GM13976 (cell line): Measurements from ENCODE around the gene P4HTM.
"Not testable (repeated sequence)": the region's sequence is repeated elsewhere in the genome, so short reads cannot be mapped to it uniquely, and the experiment has no call there.

Experiments used
- DNase-seq: peaks from one replicate; pipeline ENCODE4 v3.0.0; 2012; ENCODE audit warnings: low spot score
- in situ Hi-C: fragments of 300-500 bp; cut with MboI; formaldehyde crosslinking; loops from one replicate; pipeline ENCODE4 v1.12.0; 2022; ENCODE audit warnings: low sequenced_read_pairs, mixed read lengths, inconsistent platforms; ENCODE audit not compliant: unreplicated experiment
- TF ChIP-seq, protein P1 (sequence below): IDR thresholded peaks from 2 replicates; pipeline ENCODE4 v1.5.1; 2012; ENCODE audit warnings: borderline replicate concordance, mild to moderate bottlenecking; ENCODE audit not compliant: insufficient read depth; ENCODE audit errors: extremely low read depth, missing control alignments, control extremely low read depth

The P4HTM gene

DNA sequence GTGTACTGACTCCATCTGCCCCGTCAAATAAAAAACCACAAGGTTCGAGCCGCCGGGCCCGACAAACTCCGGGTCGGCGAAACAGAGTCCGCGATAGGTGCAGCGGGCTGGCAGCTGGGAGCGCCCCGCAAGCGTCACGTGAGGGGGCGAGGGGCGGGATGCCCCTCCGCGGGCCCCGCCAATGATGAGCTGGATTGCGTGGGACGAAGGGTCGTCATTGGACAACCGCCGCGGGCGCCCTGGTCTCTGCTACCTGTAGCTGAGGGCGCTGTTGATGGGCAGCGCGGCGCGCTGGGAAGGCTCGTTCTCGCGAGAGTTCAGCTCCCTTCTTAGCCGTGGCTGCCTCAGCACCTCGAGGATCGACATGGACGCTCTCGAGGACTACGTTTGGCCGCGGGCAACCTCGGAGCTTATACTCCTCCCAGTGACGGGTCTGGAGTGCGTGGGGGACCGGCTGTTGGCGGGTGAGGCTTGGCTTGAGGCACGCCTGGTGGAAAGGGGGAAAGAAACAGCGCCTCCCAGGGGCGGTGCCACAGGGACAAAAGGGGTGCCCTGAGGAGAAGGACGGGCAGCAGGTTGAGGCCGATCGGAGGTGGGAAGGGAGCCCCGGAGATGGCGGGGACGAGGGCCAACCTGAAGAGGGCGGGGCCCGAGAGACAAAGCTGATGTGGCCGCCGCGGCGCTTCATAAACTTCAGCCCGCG is 17.2 kb downstream of the P4HTM start, which contains the start of gene WDR6:
WDR6 (plus strand) TSS at position 324 of the 703 bp plus-strand sequence; CDS start at position 365, 41 bp downstream.
- DNase-seq: peak; percentile 98
- TF ChIP-seq, protein P1, sequence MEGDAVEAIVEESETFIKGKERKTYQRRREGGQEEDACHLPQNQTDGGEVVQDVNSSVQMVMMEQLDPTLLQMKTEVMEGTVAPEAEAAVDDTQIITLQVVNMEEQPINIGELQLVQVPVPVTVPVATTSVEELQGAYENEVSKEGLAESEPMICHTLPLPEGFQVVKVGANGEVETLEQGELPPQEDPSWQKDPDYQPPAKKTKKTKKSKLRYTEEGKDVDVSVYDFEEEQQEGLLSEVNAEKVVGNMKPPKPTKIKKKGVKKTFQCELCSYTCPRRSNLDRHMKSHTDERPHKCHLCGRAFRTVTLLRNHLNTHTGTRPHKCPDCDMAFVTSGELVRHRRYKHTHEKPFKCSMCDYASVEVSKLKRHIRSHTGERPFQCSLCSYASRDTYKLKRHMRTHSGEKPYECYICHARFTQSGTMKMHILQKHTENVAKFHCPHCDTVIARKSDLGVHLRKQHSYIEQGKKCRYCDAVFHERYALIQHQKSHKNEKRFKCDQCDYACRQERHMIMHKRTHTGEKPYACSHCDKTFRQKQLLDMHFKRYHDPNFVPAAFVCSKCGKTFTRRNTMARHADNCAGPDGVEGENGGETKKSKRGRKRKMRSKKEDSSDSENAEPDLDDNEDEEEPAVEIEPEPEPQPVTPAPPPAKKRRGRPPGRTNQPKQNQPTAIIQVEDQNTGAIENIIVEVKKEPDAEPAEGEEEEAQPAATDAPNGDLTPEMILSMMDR: peak; percentile 29
- in situ Hi-C loops: no loop called here

DNA sequence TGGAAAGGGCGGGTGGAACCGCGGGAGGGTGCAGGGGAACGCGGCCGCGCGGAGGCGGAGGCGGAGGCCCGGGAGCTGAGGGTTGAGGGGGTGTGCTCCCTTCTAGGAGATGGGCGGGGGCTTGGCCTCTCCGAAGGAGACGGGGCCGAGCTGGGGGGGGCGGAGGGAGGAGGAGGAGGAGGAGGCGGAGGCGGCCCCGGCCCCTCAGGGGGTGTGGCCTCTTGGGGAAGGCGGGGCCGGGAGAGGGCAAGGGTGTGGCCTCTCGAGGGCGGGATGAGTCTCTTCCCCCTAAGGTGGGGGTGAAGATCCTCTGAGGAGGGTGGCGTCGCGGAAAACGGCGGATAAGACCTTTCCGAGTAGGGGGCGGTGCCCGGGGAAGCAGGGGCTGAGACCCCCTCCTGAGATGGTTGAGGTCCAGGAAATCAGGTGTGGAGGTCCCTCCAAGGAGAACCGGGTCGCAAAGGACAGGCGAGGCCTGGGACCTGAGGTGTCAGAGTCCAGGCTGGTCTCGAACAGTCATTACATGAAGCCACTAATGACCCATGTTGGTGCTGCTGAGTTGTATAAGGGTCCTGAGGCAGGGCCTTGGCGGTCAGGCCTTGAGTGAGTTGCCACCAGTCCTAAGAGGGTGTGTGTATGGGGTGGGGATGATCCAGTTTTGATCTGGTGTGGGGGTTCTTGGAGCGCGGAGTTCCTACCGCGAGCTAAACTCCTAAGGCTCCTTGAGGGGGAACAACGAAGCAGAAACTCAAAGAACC is 17.9 kb downstream of the P4HTM start:
- TF ChIP-seq, protein P1: no peak
- in situ Hi-C loops: no loop called here
- DNase-seq: peak; percentile 89

DNA sequence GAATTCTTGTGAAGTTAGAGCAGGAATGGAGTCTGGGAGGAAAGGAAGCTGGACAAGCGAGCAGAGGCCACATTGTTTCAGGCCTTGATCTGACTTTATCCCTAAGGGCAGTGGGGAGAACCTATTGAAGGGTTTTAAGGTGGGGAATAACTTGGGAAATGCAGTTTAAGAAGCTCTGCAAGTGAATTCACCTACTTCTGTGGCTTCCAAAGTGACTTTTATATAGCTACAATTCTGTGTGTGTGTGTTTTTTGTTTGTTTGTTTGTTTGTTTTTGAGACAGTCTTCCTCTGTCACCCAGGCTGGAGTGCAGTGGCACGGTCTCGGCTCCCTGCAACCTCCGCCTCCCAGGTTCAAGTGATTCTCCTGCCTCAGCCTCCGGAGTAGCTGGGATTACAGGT is 18.6 kb downstream of the P4HTM start:
- DNase-seq, in situ Hi-C loops: not testable (repeated sequence)

DNA sequence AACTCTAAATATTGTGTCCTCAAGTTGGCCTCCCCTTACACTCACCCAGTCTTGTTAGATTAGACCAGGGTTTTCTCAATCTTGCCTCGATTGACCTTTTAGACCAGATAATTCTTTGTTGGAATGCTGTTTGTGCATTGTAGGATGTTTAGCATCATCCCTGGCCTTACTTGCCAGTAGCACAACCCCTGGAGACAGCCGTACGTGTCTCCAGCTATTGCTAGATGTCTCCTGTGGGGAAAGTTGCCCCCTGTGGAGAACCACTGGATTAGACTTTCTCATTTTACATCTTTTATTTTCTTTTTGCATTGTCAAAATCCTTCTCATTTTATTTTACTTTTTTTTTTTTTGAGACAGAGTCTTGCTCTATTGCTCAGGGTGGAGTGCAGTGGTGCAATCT is 19.4 kb downstream of the P4HTM start:
- TF ChIP-seq, protein P1: no peak
- in situ Hi-C loops: no loop called here
- DNase-seq: no peak

DNA sequence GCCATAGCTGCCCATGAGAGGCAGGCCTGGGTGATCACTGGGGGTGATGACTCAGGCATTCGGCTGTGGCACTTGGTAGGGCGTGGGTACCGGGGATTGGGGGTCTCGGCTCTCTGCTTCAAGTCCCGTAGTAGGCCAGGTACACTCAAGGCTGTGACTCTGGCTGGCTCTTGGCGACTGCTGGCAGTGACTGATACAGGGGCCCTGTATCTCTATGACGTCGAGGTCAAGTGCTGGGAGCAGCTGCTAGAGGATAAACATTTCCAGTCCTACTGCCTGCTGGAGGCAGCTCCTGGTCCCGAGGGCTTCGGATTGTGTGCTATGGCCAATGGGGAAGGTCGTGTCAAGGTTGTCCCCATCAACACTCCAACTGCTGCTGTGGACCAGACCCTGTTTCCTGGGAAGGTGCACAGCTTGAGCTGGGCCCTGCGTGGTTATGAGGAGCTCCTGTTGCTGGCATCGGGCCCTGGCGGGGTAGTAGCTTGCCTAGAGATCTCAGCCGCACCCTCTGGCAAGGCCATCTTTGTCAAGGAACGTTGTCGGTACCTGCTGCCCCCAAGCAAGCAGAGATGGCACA is 22.5 kb downstream of the P4HTM start:
- no peak for DNase-seq
- TF ChIP-seq, protein P1: no peak
- in situ Hi-C loops: no loop called here

DNA sequence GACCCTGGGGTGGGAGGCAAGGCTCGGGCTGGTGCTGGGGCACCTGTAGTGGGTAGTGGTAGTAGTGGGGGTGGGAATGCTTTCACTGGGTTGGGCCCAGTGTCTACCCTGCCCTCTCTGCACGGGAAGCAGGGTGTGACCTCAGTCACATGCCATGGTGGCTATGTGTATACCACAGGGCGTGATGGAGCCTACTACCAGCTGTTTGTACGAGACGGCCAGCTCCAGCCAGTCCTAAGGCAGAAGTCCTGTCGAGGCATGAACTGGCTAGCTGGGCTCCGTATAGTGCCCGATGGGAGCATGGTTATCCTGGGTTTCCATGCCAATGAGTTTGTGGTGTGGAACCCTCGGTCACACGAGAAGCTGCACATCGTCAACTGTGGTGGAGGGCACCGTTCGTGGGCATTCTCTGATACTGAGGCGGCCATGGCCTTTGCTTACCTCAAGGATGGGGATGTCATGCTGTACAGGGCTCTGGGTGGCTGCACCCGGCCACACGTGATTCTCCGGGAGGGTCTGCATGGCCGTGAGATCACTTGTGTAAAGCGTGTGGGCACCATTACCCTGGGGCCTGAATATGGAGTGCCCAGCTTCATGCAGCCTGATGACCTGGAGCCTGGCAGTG is 23.2 kb downstream of the P4HTM start:
- in situ Hi-C loops: no loop called here
- DNase-seq: no peak
- TF ChIP-seq, protein P1: no peak
